ENCODE results near the gene EIF4H. TPM values are rescaled to one million over a fixed set of nuclear protein-coding genes. Genes with fewer than 3 reads are reported as not detected.
"Not testable (repeated sequence)": the region's sequence is repeated elsewhere in the genome, so short reads cannot be mapped to it uniquely, and the experiment has no call there.

EIF4H gene
- total and polyA plus RNA-seq, 2 donors = 157 to 164 TPM

DNA sequence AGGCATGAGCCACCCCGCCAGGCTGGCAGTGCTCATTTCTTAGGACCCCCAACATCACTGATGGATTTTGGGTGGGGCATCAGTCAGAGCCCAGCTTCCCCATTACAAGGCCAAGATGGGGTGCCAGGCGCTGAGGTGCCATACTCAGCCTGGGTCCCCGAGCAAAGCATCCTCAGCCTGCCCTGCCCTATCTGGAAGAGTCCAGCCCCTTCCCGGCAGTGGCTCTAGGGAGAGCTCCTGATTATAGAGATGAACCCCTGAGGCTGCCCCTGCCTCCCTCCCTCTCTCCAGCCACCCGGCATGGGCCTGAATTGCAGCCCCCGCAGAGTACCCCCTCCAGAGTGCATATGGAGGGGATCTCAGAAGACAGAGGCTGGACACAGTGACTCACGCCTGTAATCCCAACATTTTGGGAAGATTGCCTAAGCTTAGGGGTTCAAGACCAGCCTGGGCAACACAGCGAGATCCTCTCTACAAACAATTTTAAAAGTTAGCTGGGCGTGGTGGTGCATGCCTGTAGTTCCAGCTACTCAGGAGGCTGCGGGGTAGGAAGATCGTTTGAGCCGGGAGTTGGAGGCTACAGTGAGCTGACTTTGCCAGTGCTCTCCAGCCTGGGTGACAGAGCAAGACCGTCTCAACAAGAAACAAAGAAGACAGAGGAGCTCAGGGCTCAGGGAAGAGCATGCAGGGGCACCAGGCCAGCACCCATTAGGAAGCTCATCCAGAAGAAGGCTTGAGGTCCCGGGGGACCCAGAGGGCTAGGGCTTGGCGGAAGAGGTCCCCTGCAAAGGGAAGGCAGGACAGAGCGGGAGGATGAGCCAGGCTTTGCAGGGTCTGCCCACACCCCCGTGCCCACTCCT, 48.9 kb downstream of the EIF4H start:
- Histone ChIP-seq H3K9me3 (ENCODE audit: control insufficient read depth in 2 of 2, insufficient read depth in 1 of 2, low read length in 1 of 2) (peaks cover 0 to 4% of the 10 kb centered on the region in 2 donors), H3K4me1 (ENCODE audit: control insufficient read depth in 2 of 2, insufficient read depth in 2 of 2, low read length in 2 of 2) (peaks cover 0 to 10% of the 10 kb centered on the region in 2 donors), H3K36me3 (ENCODE audit: control insufficient read depth in 2 of 2, insufficient read depth in 2 of 2, low read length in 1 of 2) (peaks cover 16 to 21% of the 10 kb centered on the region in 2 donors), H3K27me3 (ENCODE audit: control insufficient read depth in 2 of 2, insufficient read depth in 1 of 2, low read length in 1 of 2) (no peaks in the 10 kb centered on the region), H3K4me3 (ENCODE audit: low read length in 2 of 2) (no peak overlapping the region), H3K27ac (ENCODE audit: low read depth in 1 of 2, low read length in 1 of 2) (no peak overlapping the region)
- no peak for DNase-seq (ENCODE audit: low read depth in 6 of 9, low spot score in 9 of 9)
- WGBS = 92% methylated on average over 17 of the region's 17 CpGs

DNA sequence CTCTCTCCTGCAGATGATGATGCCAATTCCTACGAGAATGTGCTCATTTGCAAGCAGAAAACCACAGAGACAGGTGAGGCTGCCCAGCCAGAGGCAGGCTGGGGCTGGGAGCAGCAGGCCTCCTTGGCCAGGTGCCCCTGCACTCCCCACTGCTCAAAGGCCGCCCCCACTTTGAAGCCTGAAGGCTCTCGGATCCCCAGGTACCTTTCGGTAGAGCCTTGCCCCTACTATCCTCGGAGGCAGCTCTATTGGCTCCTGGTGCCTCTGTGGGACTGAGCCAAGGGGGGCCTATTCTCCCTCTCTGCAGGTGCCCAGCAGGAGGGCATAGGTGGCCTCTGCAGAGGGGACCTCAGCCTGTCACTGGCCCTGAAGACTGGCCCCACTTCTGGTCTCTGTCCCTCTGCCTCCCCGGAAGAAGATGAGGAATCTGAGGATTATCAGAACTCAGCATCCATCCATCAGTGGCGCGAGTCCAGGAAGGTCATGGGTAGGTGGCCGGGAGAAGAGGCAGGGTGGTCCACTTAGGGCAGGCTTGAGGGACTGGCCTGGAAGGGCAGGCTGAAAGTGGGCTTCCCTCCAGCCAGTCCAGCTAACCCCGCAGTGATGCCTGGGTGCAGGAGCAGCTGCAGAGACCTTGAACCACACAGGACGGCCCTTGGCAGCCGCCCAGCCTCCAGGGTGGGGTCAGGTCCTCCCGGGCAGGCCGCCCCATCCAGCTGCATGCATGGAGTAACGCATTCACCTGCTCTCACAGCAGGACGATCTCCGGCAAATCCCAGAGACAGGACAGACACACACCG, 49.8 kb downstream of the EIF4H start:
- Histone ChIP-seq H3K27ac (ENCODE audit: low read depth in 1 of 2, low read length in 1 of 2) (no peak overlapping the region), H3K36me3 (ENCODE audit: control insufficient read depth in 2 of 2, insufficient read depth in 2 of 2, low read length in 1 of 2) (peaks cover 20 to 26% of the 10 kb centered on the region in 2 donors), H3K9me3 (ENCODE audit: control insufficient read depth in 2 of 2, insufficient read depth in 1 of 2, low read length in 1 of 2) (no peaks in the 10 kb centered on the region), H3K27me3 (ENCODE audit: control insufficient read depth in 2 of 2, insufficient read depth in 1 of 2, low read length in 1 of 2) (no peaks in the 10 kb centered on the region), H3K4me3 (ENCODE audit: low read length in 2 of 2) (no peak overlapping the region), H3K4me1 (ENCODE audit: control insufficient read depth in 2 of 2, insufficient read depth in 2 of 2, low read length in 2 of 2) (peaks cover 0 to 7% of the 10 kb centered on the region in 2 donors)
- WGBS = 89% methylated on average over 18 of the region's 18 CpGs
- DNase-seq (ENCODE audit: low read depth in 6 of 9, low spot score in 9 of 9) = no peak

DNA sequence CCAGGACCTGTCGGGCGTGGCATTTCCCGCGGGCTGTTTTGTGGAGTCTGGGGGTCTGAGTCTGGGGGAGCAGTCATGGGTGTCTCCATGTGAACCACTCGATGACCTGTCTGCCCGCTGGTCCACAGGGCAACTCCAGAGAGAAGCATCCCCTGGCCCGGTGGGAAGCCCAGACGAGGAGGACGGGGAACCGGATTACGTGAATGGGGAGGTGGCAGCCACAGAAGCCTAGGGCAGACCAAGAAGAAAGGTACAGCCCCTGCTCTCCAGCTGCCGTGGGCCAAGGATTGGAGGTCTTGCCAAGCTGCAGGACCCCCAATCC, 50.3 kb downstream of the EIF4H start:
- Histone ChIP-seq H3K27ac (ENCODE audit: low read depth in 1 of 2, low read length in 1 of 2) (no peak overlapping the region), H3K4me1 (ENCODE audit: control insufficient read depth in 2 of 2, insufficient read depth in 2 of 2, low read length in 2 of 2) (peaks cover 0 to 7% of the 10 kb centered on the region in 2 donors), H3K4me3 (ENCODE audit: low read length in 2 of 2) (no peak overlapping the region), H3K27me3 (ENCODE audit: control insufficient read depth in 2 of 2, insufficient read depth in 1 of 2, low read length in 1 of 2) (no peaks in the 10 kb centered on the region), H3K9me3 (ENCODE audit: control insufficient read depth in 2 of 2, insufficient read depth in 1 of 2, low read length in 1 of 2) (no peaks in the 10 kb centered on the region), H3K36me3 (ENCODE audit: control insufficient read depth in 2 of 2, insufficient read depth in 2 of 2, low read length in 1 of 2) (peaks cover 21 to 31% of the 10 kb centered on the region in 2 donors)
- DNase-seq (ENCODE audit: low read depth in 6 of 9, low spot score in 9 of 9) = no peak
- WGBS = 95% methylated on average over 12 of the region's 12 CpGs

DNA sequence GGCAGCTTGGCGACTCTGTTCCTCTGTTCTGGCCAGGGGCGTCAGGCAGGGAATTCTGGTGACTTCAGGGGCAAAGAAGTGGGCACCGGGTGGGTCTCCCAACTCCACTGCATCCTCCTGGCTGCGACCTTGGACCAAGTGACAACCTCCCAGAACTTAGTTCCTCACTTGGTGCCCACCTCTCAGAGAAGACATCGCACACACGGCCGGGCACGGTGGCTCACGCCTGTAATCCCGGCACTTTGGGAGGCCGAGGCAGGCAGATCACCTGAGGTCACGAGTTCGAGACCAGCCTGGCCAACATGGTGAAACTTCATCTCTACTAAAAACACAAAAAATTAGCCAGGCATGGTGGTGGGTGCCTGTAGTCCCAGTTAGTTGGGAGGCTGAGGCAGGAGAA, 50.8 kb downstream of the EIF4H start:
- WGBS = 99% methylated on average over 13 of the region's 13 CpGs
- not testable (repeated sequence) for H3K4me3 ChIP-seq (ENCODE audit: low read length in 2 of 2); DNase-seq (ENCODE audit: low read depth in 6 of 9, low spot score in 9 of 9); H3K27ac ChIP-seq (ENCODE audit: low read depth in 1 of 2, low read length in 1 of 2); H3K27me3 ChIP-seq (ENCODE audit: control insufficient read depth in 2 of 2, insufficient read depth in 1 of 2, low read length in 1 of 2); H3K9me3 ChIP-seq (ENCODE audit: control insufficient read depth in 2 of 2, insufficient read depth in 1 of 2, low read length in 1 of 2); H3K4me1 ChIP-seq (ENCODE audit: control insufficient read depth in 2 of 2, insufficient read depth in 2 of 2, low read length in 2 of 2)
- peaks cover 21 to 35% of the 10 kb centered on the region in 2 donors for H3K36me3 ChIP-seq (ENCODE audit: control insufficient read depth in 2 of 2, insufficient read depth in 2 of 2, low read length in 1 of 2)

DNA sequence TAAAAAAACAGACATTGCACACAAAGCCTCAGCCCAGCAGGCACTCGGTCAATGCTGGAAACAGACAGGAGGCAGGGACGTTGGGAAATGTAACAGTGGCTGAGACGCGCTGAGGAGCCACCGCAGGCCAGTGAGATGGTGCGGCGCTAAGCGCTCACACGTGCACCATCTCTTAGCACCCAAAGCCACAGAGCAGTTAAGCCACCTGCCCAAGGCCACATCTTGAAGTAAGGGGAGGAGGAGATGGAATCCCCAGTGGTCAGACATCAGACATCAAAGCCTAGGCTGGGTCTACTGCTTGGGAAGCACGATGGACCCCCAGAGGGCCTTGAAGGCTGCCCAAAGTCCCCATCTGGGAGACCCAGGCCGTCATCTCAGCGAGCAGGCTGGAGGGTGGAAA, 51.2 kb downstream of the EIF4H start:
- Histone ChIP-seq H3K4me3 (ENCODE audit: low read length in 2 of 2) (no peak overlapping the region), H3K4me1 (ENCODE audit: control insufficient read depth in 2 of 2, insufficient read depth in 2 of 2, low read length in 2 of 2) (peaks cover 0 to 7% of the 10 kb centered on the region in 2 donors), H3K36me3 (ENCODE audit: control insufficient read depth in 2 of 2, insufficient read depth in 2 of 2, low read length in 1 of 2) (peaks cover 21 to 35% of the 10 kb centered on the region in 2 donors), H3K9me3 (ENCODE audit: control insufficient read depth in 2 of 2, insufficient read depth in 1 of 2, low read length in 1 of 2) (no peaks in the 10 kb centered on the region), H3K27ac (ENCODE audit: low read depth in 1 of 2, low read length in 1 of 2) (no peak overlapping the region), H3K27me3 (ENCODE audit: control insufficient read depth in 2 of 2, insufficient read depth in 1 of 2, low read length in 1 of 2) (no peaks in the 10 kb centered on the region)
- DNase-seq (ENCODE audit: low read depth in 6 of 9, low spot score in 9 of 9) = no peak
- 87% methylated on average over 12 of the region's 12 CpGs for WGBS

DNA sequence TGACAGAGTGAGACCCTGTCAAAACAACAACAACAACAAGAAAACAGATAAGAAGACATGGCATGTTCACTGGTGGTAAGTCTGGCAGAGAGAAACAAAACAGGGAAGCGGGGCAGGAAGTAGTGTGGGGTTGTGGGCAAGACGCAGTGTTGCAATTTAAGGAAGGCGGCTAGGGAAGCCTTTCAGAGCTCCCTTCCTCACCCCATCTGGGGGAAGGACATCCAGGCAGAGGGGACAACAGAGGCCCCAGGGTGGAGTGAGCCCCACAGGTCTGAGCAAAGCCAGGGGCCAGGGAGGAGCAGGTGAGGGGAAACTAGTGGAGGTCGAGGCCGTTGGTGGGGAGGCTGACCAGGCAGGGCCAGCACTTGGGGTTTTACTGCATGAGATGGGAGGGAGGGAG, 52.5 kb downstream of the EIF4H start:
- H3K36me3 ChIP-seq (ENCODE audit: control insufficient read depth in 2 of 2, insufficient read depth in 2 of 2, low read length in 1 of 2) = peaks cover 27 to 46% of the 10 kb centered on the region in 2 donors
- peaks cover 0 to 7% of the 10 kb centered on the region in 2 donors for H3K4me1 ChIP-seq (ENCODE audit: control insufficient read depth in 2 of 2, insufficient read depth in 2 of 2, low read length in 2 of 2)
- no peak for DNase-seq (ENCODE audit: low read depth in 6 of 9, low spot score in 9 of 9)
- WGBS = 43% methylated on average over 5 of the region's 5 CpGs
- H3K9me3 ChIP-seq (ENCODE audit: control insufficient read depth in 2 of 2, insufficient read depth in 1 of 2, low read length in 1 of 2) = no peaks in the 10 kb centered on the region
- H3K27ac ChIP-seq (ENCODE audit: low read depth in 1 of 2, low read length in 1 of 2) = no peak overlapping the region
- no peaks in the 10 kb centered on the region for H3K27me3 ChIP-seq (ENCODE audit: control insufficient read depth in 2 of 2, insufficient read depth in 1 of 2, low read length in 1 of 2)
- no peak overlapping the region for H3K4me3 ChIP-seq (ENCODE audit: low read length in 2 of 2)

DNA sequence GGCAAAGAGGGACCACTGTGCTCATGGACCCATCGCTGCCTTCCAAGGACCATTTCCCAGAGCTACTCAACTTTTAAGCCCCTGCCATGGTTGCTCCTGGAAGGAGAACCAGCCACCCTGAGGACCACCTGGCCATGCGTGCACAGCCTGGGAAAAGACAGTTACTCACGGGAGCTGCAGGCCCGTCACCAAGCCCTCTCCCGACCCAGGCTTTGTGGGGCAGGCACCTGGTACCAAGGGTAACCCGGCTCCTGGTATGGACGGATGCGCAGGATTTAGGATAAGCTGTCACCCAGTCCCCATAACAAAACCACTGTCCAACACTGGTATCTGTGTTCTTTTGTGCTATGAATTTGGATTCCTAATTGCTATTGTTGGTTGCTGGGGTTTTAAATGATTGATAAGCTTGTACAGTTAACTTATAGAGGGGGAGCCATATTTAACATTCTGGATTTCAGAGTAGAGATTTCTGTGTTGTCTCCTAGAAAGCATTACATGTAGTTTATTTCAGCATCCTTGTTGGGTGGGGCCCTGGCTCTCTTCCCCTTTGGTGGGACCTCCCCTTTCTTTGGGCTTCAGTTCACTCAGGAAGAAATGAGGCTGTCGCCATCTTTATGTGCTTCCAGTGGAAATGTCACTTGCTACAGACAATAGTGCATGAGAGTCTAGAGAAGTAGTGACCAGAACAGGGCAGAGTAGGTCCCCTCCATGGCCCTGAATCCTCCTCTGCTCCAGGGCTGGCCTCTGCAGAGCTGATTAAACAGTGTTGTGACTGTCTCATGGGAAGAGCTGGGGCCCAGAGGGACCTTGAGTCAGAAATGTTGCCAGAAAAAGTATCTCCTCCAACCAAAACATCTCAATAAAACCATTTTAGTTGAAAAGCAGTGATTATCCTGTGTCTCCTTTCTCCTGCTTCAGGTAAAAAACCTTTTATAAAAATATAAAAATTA, 55.1 kb downstream of the EIF4H start:
- Histone ChIP-seq H3K36me3 (ENCODE audit: control insufficient read depth in 2 of 2, insufficient read depth in 2 of 2, low read length in 1 of 2) (peaks cover 39 to 61% of the 10 kb centered on the region in 2 donors), H3K27ac (ENCODE audit: low read depth in 1 of 2, low read length in 1 of 2) (no peak overlapping the region), H3K9me3 (ENCODE audit: control insufficient read depth in 2 of 2, insufficient read depth in 1 of 2, low read length in 1 of 2) (no peaks in the 10 kb centered on the region)

DNA sequence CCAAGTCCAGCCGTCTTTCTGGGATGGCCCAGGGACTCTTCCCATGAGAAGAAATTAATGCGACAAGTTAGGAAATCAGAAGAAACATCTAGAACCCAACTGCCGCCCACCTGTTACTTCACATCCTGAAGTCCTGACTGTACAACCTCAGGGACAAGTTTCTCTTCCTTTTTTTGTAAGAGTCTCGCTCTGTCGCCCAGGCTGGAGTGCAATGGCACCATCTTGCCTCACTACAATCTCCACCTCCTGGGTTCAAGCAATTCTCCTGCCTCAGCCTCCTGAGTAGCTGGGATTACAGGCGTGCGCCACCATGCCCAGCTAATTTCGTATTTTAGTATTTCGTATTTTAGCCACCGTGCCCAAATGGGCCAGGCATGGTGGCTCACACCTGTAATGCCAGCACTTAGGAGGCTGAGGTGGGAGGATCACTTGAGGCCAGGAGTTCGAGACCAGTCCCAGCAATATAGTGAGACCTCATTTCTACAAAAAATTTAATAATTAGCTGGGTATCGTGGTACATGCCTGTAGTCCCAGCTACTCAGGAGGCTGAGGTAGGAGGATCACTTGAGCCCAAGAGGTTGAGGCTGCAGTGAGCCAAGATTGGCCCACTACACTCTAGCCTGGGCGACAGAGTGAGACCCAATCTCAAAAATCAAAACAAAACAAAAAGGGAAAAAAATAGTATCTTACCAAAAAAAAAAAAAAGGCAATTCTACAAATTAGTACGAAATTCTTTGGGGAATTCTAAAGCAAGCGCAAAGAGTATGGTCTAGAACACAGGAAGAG, 56.5 kb downstream of the EIF4H start:
- H3K9me3 ChIP-seq (ENCODE audit: control insufficient read depth in 2 of 2, insufficient read depth in 1 of 2, low read length in 1 of 2) = no peaks in the 10 kb centered on the region
- H3K27ac ChIP-seq (ENCODE audit: low read depth in 1 of 2, low read length in 1 of 2) = no peak overlapping the region
- H3K4me3 ChIP-seq (ENCODE audit: low read length in 2 of 2) = no peak overlapping the region
- H3K4me1 ChIP-seq (ENCODE audit: control insufficient read depth in 2 of 2, insufficient read depth in 2 of 2, low read length in 2 of 2) = peaks cover 0 to 13% of the 10 kb centered on the region in 2 donors
- DNase-seq (ENCODE audit: low read depth in 6 of 9, low spot score in 9 of 9) = no peak
- WGBS = 97% methylated on average over 15 of the region's 15 CpGs
- H3K27me3 ChIP-seq (ENCODE audit: control insufficient read depth in 2 of 2, insufficient read depth in 1 of 2, low read length in 1 of 2) = no peaks in the 10 kb centered on the region
- peaks cover 35 to 64% of the 10 kb centered on the region in 2 donors for H3K36me3 ChIP-seq (ENCODE audit: control insufficient read depth in 2 of 2, insufficient read depth in 2 of 2, low read length in 1 of 2)

More for the DNA sequence above, 55.1 kb downstream of the EIF4H start:
- 98% methylated on average over 9 of the region's 9 CpGs for WGBS
- no peak for DNase-seq (ENCODE audit: low read depth in 6 of 9, low spot score in 9 of 9)
- Histone ChIP-seq H3K4me1 (ENCODE audit: control insufficient read depth in 2 of 2, insufficient read depth in 2 of 2, low read length in 2 of 2) (peaks cover 0 to 3% of the 10 kb centered on the region in 2 donors), H3K4me3 (ENCODE audit: low read length in 2 of 2) (no peak overlapping the region), H3K27me3 (ENCODE audit: control insufficient read depth in 2 of 2, insufficient read depth in 1 of 2, low read length in 1 of 2) (no peaks in the 10 kb centered on the region)

Measured in thymus (tissue), 11 donors.